ENCODE data around the gene VASH2.

The VASH2 gene

DNA sequence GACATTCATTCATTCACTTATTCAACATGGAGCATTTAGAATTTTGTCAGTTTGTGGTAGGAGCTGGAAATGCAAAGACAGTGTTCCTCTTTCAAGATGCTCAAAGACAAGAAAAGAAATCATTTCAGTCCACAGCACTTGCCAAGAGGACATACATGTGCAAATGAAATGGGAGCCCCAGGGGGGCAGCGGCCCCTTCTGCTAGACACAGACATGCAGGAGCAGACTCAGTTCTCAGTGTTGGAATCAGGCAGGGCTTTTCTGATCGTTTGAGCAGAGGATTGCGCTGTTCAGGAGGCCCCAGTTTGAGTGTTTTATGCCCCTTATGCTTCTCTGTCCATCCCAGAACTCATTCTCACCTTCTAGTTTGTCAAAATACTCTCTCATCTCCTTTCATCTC is 35.6 kb upstream of the VASH2 start:
- H3K4me3 ChIP-seq (ENCODE audit: insufficient read length, low read depth), result peak overlapping the region; percentile 6
- no peaks in the 10 kb centered on the region; the same call in 1 of the 2 replicates for H3K9me3 ChIP-seq (ENCODE audit: insufficient read depth, low read length)
- no peaks in the 10 kb centered on the region for H3K36me3 ChIP-seq (ENCODE audit: insufficient read depth, insufficient read length, low read length)
- peak; percentile 81 for DNase-seq (ENCODE audit: low read depth, low spot score)
- H3K4me1 ChIP-seq (ENCODE audit: insufficient read depth, insufficient read length), result peaks cover 8% of the 10 kb centered on the region
- H3K9ac ChIP-seq (ENCODE audit: insufficient read length, low read depth), result peak overlapping the region; percentile 91
- no peaks in the 10 kb centered on the region for H3K27me3 ChIP-seq (ENCODE audit: insufficient read depth, insufficient read length)
- TF ChIP-seq YY1 (IDR thresholded peaks at IDR 0.05; ENCODE audit: insufficient read depth, insufficient read length), result no peak
- TF ChIP-seq ZNF274 (IDR thresholded peaks at IDR 0.05; ENCODE audit: low read depth, low read length), result no peak
- TF ChIP-seq SUZ12 (IDR thresholded peaks at IDR 0.05; ENCODE audit: extremely low read depth, insufficient read depth, insufficient read length), result no peak

DNA sequence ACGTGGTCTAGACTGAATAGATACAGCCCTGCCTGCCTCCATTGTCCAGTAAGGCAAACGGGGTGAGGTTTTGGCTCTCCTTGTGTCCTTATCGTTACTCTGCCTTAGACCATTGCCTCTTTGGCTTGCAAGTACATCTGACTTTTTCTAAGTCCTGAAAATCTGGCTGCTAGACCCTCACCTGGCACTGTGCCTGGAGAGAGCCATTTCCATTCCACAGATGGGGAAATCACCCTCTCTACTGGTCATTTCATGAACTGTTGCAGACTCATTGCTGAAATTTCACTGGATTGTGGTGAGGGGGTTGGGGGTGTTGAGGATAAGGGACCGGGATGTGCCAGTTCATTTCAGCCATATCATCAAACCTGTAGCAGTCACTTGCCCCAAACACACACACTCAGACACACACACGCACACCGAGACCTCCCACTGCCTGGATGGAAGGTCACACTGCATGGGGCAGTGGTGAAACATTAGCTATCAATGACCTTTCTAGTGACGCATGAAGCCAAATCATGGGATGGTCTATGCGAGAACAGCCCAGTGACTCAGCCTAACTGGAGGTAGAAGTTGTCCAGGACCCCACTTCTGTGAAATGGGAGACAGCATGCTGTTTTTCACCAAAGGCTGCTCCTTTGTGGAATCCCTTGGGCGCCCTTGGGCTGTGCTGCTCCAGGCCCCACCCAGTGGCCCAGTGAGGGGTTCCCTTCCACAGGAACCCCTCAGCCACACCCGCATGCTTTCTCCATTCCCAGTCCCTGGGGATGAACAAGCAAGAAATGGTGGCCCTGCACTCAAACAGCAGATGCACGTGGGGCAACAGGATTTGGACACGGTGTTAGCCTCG is 34.9 kb upstream of the VASH2 start:
- Histone ChIP-seq H3K4me1 (ENCODE audit: insufficient read depth, insufficient read length) (peaks cover 8% of the 10 kb centered on the region), H3K36me3 (ENCODE audit: insufficient read depth, insufficient read length, low read length) (no peaks in the 10 kb centered on the region), H3K4me3 (ENCODE audit: insufficient read length, low read depth) (peak overlapping the region; percentile 6), H3K9me3 (ENCODE audit: insufficient read depth, low read length) (no peaks in the 10 kb centered on the region), H3K27me3 (ENCODE audit: insufficient read depth, insufficient read length) (no peaks in the 10 kb centered on the region), H3K9ac (ENCODE audit: insufficient read length, low read depth) (peak overlapping the region; percentile 91)
- no peak for TF ChIP-seq YY1 (IDR thresholded peaks at IDR 0.05; ENCODE audit: insufficient read depth, insufficient read length)
- no peak for TF ChIP-seq SUZ12 (IDR thresholded peaks at IDR 0.05; ENCODE audit: extremely low read depth, insufficient read depth, insufficient read length)
- TF ChIP-seq ZNF274 (IDR thresholded peaks at IDR 0.05; ENCODE audit: low read depth, low read length), result no peak
- peak; percentile 67 for DNase-seq (ENCODE audit: low read depth, low spot score)

DNA sequence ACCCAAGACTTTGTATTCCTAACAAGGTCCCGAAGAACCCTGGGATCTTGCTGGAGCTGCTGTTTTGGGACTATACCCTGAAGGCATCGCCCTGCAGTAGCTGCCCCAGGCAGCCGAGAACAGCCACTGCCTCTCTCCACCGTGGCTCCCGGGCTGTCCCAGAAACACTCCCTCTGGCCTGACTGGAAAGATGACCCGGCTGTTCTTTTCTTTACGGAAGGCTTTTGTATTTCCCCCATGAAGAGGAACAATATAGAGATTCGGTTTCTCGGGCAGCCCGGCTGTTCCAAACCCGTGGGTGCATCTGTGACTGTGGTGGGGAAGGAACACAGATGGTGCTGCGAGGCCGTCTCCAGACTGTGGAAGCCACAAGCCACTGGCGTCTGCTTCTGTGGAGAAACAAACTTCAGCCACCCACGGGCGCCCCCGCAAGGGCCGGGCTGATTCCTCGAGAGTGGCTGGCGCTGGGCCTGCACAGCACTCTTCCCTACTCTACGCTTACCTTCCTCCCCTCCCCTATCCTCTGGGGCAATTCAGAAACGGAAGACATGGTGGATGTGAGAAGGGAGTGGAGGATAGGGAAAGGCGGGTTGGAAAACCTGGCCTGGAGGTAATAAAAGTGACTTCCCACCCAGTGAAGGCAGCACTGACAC is 33.7 kb upstream of the VASH2 start:
- TF ChIP-seq YY1 (IDR thresholded peaks at IDR 0.05; ENCODE audit: insufficient read depth, insufficient read length) (peak; percentile 16), SUZ12 (IDR thresholded peaks at IDR 0.05; ENCODE audit: extremely low read depth, insufficient read depth, insufficient read length) (no peak), ZNF274 (IDR thresholded peaks at IDR 0.05; ENCODE audit: low read depth, low read length) (no peak)
- H3K9me3 ChIP-seq (ENCODE audit: insufficient read depth, low read length), result no peaks in the 10 kb centered on the region
- no peaks in the 10 kb centered on the region for H3K27me3 ChIP-seq (ENCODE audit: insufficient read depth, insufficient read length)
- H3K4me1 ChIP-seq (ENCODE audit: insufficient read depth, insufficient read length), result peaks cover 8% of the 10 kb centered on the region
- H3K36me3 ChIP-seq (ENCODE audit: insufficient read depth, insufficient read length, low read length), result no peaks in the 10 kb centered on the region
- peak overlapping the region; percentile 27 for H3K4me3 ChIP-seq (ENCODE audit: insufficient read length, low read depth)
- DNase-seq (ENCODE audit: low read depth, low spot score), result peak; percentile 84
- peak overlapping the region; percentile 91 for H3K9ac ChIP-seq (ENCODE audit: insufficient read length, low read depth)

DNA sequence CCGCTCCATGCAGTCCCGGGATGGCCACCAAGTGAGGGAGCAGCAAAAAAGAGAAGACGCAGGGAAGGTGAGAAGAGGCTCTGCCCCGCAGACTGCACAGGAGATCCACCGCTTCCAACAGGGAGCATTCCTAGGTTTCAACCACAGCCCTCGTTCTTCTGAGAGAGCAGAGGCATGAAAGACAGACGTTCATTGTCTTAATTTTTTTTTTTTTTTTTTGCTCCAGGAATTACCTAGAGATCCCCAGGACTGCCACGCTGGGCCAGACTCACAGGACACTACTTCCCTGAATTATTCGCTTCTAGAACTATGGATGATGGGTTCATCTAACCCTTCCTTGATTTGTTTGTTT is 33.2 kb upstream of the VASH2 start:
- peak overlapping the region; percentile 91 for H3K9ac ChIP-seq (ENCODE audit: insufficient read length, low read depth)
- no peak for DNase-seq (ENCODE audit: low read depth, low spot score)

DNA sequence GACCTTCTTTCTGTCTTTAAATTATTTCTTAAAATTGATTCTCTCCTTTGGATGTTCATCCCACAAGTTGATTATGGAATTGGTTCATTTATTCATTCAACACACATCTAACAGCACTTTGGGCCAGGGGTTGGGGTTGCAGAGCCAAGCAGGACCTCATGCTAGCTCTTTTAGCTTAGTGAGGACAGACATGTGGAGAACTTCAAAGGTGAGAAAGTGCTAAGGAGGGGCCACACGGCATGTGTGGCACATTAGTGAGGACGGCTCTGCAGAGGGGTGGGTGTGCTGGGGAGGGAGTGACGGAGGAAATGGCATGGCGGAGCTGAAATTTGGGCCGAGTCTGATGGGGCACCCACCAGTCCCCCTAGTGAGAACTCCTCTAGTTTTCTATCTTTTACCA is 32.5 kb upstream of the VASH2 start:
- Histone ChIP-seq H3K27me3 (ENCODE audit: insufficient read depth, insufficient read length) (no peaks in the 10 kb centered on the region), H3K9ac (ENCODE audit: insufficient read length, low read depth) (no peak overlapping the region), H3K4me3 (ENCODE audit: insufficient read length, low read depth) (no peak overlapping the region), H3K9me3 (ENCODE audit: insufficient read depth, low read length) (no peaks in the 10 kb centered on the region; the same call in 1 of the 2 replicates), H3K4me1 (ENCODE audit: insufficient read depth, insufficient read length) (peaks cover 8% of the 10 kb centered on the region), H3K36me3 (ENCODE audit: insufficient read depth, insufficient read length, low read length) (no peaks in the 10 kb centered on the region)
- TF ChIP-seq YY1 (IDR thresholded peaks at IDR 0.05; ENCODE audit: insufficient read depth, insufficient read length) (no peak), SUZ12 (IDR thresholded peaks at IDR 0.05; ENCODE audit: extremely low read depth, insufficient read depth, insufficient read length) (no peak), ZNF274 (IDR thresholded peaks at IDR 0.05; ENCODE audit: low read depth, low read length) (no peak)
- DNase-seq (ENCODE audit: low read depth, low spot score), result no peak

More for the DNA sequence above, 33.2 kb upstream of the VASH2 start:
- H3K4me3 ChIP-seq (ENCODE audit: insufficient read length, low read depth), result peak overlapping the region; percentile 27
- H3K4me1 ChIP-seq (ENCODE audit: insufficient read depth, insufficient read length), result peaks cover 8% of the 10 kb centered on the region
- no peak for TF ChIP-seq YY1 (IDR thresholded peaks at IDR 0.05; ENCODE audit: insufficient read depth, insufficient read length)
- no peak for TF ChIP-seq ZNF274 (IDR thresholded peaks at IDR 0.05; ENCODE audit: low read depth, low read length)
- TF ChIP-seq SUZ12 (IDR thresholded peaks at IDR 0.05; ENCODE audit: extremely low read depth, insufficient read depth, insufficient read length), result no peak
- H3K27me3 ChIP-seq (ENCODE audit: insufficient read depth, insufficient read length), result no peaks in the 10 kb centered on the region
- no peaks in the 10 kb centered on the region for H3K36me3 ChIP-seq (ENCODE audit: insufficient read depth, insufficient read length, low read length)
- no peaks in the 10 kb centered on the region; the same call in 1 of the 2 replicates for H3K9me3 ChIP-seq (ENCODE audit: insufficient read depth, low read length)

DNA sequence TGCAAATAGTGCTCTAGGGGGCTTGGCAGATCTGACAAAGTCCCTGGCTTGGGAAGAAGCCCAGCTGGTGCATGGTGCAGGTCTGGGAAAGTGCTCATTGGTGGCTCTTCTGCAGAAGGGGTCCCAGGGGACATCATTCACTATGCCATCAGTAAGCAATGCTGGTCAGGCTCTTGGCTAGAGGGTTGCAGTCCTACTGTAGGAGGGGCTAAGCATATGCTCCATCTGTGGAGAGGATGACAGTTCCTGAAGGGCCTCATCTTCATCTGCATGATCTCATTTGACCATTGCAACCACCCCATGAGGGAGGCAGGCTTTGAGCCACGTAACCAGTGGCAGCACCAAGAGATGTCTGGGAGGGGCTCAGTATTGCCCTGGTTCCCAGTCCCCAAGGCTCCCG is 31.5 kb upstream of the VASH2 start:
- Histone ChIP-seq H3K4me3 (ENCODE audit: insufficient read length, low read depth) (no peak overlapping the region), H3K4me1 (ENCODE audit: insufficient read depth, insufficient read length) (peaks cover 8% of the 10 kb centered on the region), H3K27me3 (ENCODE audit: insufficient read depth, insufficient read length) (no peaks in the 10 kb centered on the region), H3K36me3 (ENCODE audit: insufficient read depth, insufficient read length, low read length) (no peaks in the 10 kb centered on the region), H3K9ac (ENCODE audit: insufficient read length, low read depth) (no peak overlapping the region), H3K9me3 (ENCODE audit: insufficient read depth, low read length) (no peaks in the 10 kb centered on the region; the same call in 1 of the 2 replicates)
- TF ChIP-seq YY1 (IDR thresholded peaks at IDR 0.05; ENCODE audit: insufficient read depth, insufficient read length) (no peak), ZNF274 (IDR thresholded peaks at IDR 0.05; ENCODE audit: low read depth, low read length) (no peak), SUZ12 (IDR thresholded peaks at IDR 0.05; ENCODE audit: extremely low read depth, insufficient read depth, insufficient read length) (no peak)
- DNase-seq (ENCODE audit: low read depth, low spot score), result no peak

DNA sequence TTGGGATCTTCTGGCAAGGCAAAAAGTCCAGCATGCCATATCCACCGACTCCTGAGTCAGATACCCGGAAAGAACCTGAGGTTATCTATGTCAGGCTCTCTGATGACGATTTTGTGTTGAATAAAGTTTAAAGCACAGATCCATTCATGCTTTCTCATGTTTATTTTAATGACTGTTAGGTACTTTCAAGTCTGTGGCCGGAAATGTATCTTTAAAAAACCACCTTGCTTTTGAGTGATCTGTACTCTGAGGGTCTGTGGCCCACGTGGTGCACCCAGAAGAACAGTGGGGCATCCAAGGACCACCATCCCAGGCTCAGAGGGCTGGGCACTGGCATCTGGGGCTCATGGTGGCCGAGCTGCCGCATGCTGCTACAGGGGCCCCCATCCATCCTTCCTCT is 30.1 kb upstream of the VASH2 start:
- no peaks in the 10 kb centered on the region for H3K27me3 ChIP-seq (ENCODE audit: insufficient read depth, insufficient read length)
- H3K4me3 ChIP-seq (ENCODE audit: insufficient read length, low read depth), result no peak overlapping the region
- H3K9ac ChIP-seq (ENCODE audit: insufficient read length, low read depth), result no peak overlapping the region
- DNase-seq (ENCODE audit: low read depth, low spot score), result no peak
- H3K36me3 ChIP-seq (ENCODE audit: insufficient read depth, insufficient read length, low read length), result no peaks in the 10 kb centered on the region
- no peaks in the 10 kb centered on the region; the same call in 1 of the 2 replicates for H3K9me3 ChIP-seq (ENCODE audit: insufficient read depth, low read length)
- H3K4me1 ChIP-seq (ENCODE audit: insufficient read depth, insufficient read length), result peaks cover 8% of the 10 kb centered on the region
- TF ChIP-seq SUZ12 (IDR thresholded peaks at IDR 0.05; ENCODE audit: extremely low read depth, insufficient read depth, insufficient read length) (no peak), YY1 (IDR thresholded peaks at IDR 0.05; ENCODE audit: insufficient read depth, insufficient read length) (no peak), ZNF274 (IDR thresholded peaks at IDR 0.05; ENCODE audit: low read depth, low read length) (no peak)
